HL-60 (cell line): ENCODE data around the gene SLC25A48.

Experiments
- CTCF ChIP-seq: IDR thresholded peaks from one replicate; pipeline ENCODE4 v1.5.1; 2011; ENCODE audit warnings: low read length, control low read depth, inconsistent platforms; ENCODE audit not compliant: insufficient read depth
- GABPA ChIP-seq: IDR thresholded peaks from 2 replicates; pipeline ENCODE4 v1.6.1; 2012; ENCODE audit warnings: low read depth
- POLR2AphosphoS5 ChIP-seq: IDR thresholded peaks from 2 replicates; pipeline ENCODE4 v1.6.1; 2012; ENCODE audit warnings: low read depth
- TF ChIP-seq, protein P1 (sequence below): IDR thresholded peaks from 2 replicates; pipeline ENCODE4 v1.6.1; 2012; ENCODE audit warnings: low read depth; ENCODE audit not compliant: insufficient replicate concordance

GRCh38 chr5:135840959-135841358, 6.5 kb downstream of the SLC25A48 start:
- TF ChIP-seq CTCF, result no peak
- no peak for TF ChIP-seq POLR2AphosphoS5
- TF ChIP-seq, protein P1, sequence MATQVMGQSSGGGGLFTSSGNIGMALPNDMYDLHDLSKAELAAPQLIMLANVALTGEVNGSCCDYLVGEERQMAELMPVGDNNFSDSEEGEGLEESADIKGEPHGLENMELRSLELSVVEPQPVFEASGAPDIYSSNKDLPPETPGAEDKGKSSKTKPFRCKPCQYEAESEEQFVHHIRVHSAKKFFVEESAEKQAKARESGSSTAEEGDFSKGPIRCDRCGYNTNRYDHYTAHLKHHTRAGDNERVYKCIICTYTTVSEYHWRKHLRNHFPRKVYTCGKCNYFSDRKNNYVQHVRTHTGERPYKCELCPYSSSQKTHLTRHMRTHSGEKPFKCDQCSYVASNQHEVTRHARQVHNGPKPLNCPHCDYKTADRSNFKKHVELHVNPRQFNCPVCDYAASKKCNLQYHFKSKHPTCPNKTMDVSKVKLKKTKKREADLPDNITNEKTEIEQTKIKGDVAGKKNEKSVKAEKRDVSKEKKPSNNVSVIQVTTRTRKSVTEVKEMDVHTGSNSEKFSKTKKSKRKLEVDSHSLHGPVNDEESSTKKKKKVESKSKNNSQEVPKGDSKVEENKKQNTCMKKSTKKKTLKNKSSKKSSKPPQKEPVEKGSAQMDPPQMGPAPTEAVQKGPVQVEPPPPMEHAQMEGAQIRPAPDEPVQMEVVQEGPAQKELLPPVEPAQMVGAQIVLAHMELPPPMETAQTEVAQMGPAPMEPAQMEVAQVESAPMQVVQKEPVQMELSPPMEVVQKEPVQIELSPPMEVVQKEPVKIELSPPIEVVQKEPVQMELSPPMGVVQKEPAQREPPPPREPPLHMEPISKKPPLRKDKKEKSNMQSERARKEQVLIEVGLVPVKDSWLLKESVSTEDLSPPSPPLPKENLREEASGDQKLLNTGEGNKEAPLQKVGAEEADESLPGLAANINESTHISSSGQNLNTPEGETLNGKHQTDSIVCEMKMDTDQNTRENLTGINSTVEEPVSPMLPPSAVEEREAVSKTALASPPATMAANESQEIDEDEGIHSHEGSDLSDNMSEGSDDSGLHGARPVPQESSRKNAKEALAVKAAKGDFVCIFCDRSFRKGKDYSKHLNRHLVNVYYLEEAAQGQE, result no peak
- no peak for TF ChIP-seq GABPA
